Right lobe of liver (tissue), 6 donors: ENCODE measurements around the gene MYO1B. TPM values are rescaled to one million over a fixed set of nuclear protein-coding genes. Genes with fewer than 3 reads are reported as not detected.

ENCODE experiments used
- ATAC-seq, 4 donors: fragments of 200-7000 bp; cut with Tn5 transposase; one replicate each; pipeline ENCODE4 v1.9.1; 2020; ENCODE audit warnings: mild to moderate bottlenecking in 4 of 4, moderate library complexity in 4 of 4
- DNase-seq, 3 donors: peaks; one replicate each; pipeline ENCODE4 v3.0.0-alpha.2; 2020
- H3K27ac ChIP-seq, 3 donors: fragments of 200-600 bp; one replicate each; pipeline ENCODE4 v1.8.0; 2022
- H3K27me3 ChIP-seq, 2 donors: fragments of 200-600 bp; one replicate each; pipeline ENCODE4 v1.8.0; 2022
- H3K36me3 ChIP-seq, 4 donors: fragments of 200-600 bp; sonication (generic) in 1 of 4; one replicate each; pipeline versions ENCODE4 v1.5.1 to v1.8.0; 2017 to 2022; ENCODE audit warnings: control low read depth in 1 of 4
- H3K4me1 ChIP-seq, 4 donors: fragments of 200-600 bp; sonication (generic) in 1 of 4; one replicate each; pipeline versions ENCODE4 v1.5.1 to v1.8.0; 2017 to 2022; ENCODE audit warnings: control low read depth in 1 of 4
- H3K4me3 ChIP-seq, 3 donors: fragments of 200-600 bp; one replicate each; pipeline ENCODE4 v1.8.0; 2022
- H3K9me3 ChIP-seq, 4 donors: fragments of 200-600 bp; sonication (generic) in 1 of 4; one replicate each; pipeline versions ENCODE4 v1.5.1 to v1.8.0; 2017 to 2022; ENCODE audit warnings: control low read depth in 1 of 4
- CTCF ChIP-seq, 4 donors: fragments of 200-600 bp in 3 of 4; fragments of 450-650 bp in 1 of 4; IDR thresholded peaks; one replicate each; pipeline versions ENCODE4 v1.5.1 to v1.8.0; 2016 to 2022; ENCODE audit warnings: antibody characterized with exemption in 4 of 4, mild to moderate bottlenecking in 2 of 4
- POLR2A ChIP-seq: fragments of 450-650 bp; IDR thresholded peaks from one replicate; pipeline ENCODE4 v1.6.1; 2017; ENCODE audit warnings: antibody characterized with exemption, mild to moderate bottlenecking
- WGBS: methylation state at CpG from one replicate; pipeline ENCODE4 v1.1.6; 2018; ENCODE audit warnings: low coverage, low lambda C conversion rate; ENCODE audit not compliant: insufficient coverage; ENCODE audit errors: missing lambda C conversion rate; 5-methylcytosine and 5-hydroxymethylcytosine counted together
- intact Hi-C, 2 donors: fragments of 100-400 bp; cut with DNase I; formaldehyde crosslinking; loops; one replicate each; pipeline versions ENCODE4 v1.11.2 to v1.14.1; 2022
- total RNA-seq, 6 experiments: library from RNA; depleted of rRNA in 2 of 6; stranded (reverse); fragments of >200 nt in 2 of 6; fragmentation: NEBNext Ultra II Directional in 3 of 6; extraction: Animal tissue kit (Norgen Biotek cat#: 25700) in 3 of 6; gene quantifications; one replicate each; pipeline versions ENCODE4 v1.1.0 to v1.2.4, GENCODE V29; 2016 to 2023
- donor health status: DM: no; HTN: yes; CAD: no.
- donor health status: DM: no; HTN: no; CAD: no.
- donor health status: DM: no; HTN: no; CAD: no.
- donor health status: DM: no; HTN: yes; CAD: no.
- donor health status: DM: no; HTN: yes; CAD: no.

MYO1B gene
- total RNA-seq, 6 experiments from 2014 or later, result 171 to 273 (median 221) TPM

GRCh38 chr2:191402966-191403565 is 157.9 kb downstream of the MYO1B start:
- TF ChIP-seq CTCF (IDR thresholded peaks at IDR 0.05) (no peak), POLR2A (no peak)
- Histone ChIP-seq H3K36me3 (peaks cover 0 to 76% (median 20%) of the 10 kb centered on the region in 4 donors), H3K27ac (no peak overlapping the region), H3K9me3 (no peaks in the 10 kb centered on the region), H3K27me3 (no peaks in the 10 kb centered on the region), H3K4me1 (no peaks in the 10 kb centered on the region), H3K4me3 (no peak overlapping the region)
- intact Hi-C loops, result no loop called here
- no peak for ATAC-seq
- DNase-seq, result no peak
- 74% methylated on average over 3 of the region's 3 CpGs for WGBS

- Histone ChIP-seq H3K27ac (no peak overlapping the region), H3K27me3 (no peaks in the 10 kb centered on the region), H3K4me3 (no peak overlapping the region), H3K4me1 (no peaks in the 10 kb centered on the region), H3K36me3 (peaks cover 0 to 87% (median 28%) of the 10 kb centered on the region in 4 donors), H3K9me3 (no peaks in the 10 kb centered on the region)
- WGBS, result 54% methylated on average over 1 of the region's 1 CpG
- intact Hi-C loops, result no loop called here
- ATAC-seq (no peak), DNase-seq (no peak)
- no peak for TF ChIP-seq CTCF (IDR thresholded peaks at IDR 0.05)
- no peak for TF ChIP-seq POLR2A
These were observed 159.4 kb downstream of the MYO1B start for GRCh38 chr2:191404568-191404991.

GRCh38 chr2:191405546-191405945 is 160.3 kb downstream of the MYO1B start:
- H3K36me3 ChIP-seq, result peaks cover 0 to 87% (median 30%) of the 10 kb centered on the region in 4 donors
- no peak for DNase-seq
- H3K4me3 ChIP-seq, result no peak overlapping the region
- H3K4me1 ChIP-seq, result peaks cover 0 to 6% (median 0%) of the 10 kb centered on the region in 4 donors
- H3K27me3 ChIP-seq, result no peaks in the 10 kb centered on the region
- no peak for TF ChIP-seq POLR2A
- no peak for TF ChIP-seq CTCF (IDR thresholded peaks at IDR 0.05)
- intact Hi-C loops, result no loop called here
- 92% methylated on average over 1 of the region's 2 CpGs for WGBS
- no peak for ATAC-seq
- no peak overlapping the region for H3K27ac ChIP-seq
- H3K9me3 ChIP-seq, result no peaks in the 10 kb centered on the region

- intact Hi-C loops, result no loop called here
These were observed 165.6 kb downstream of the MYO1B start for GRCh38 chr2:191410646-191411436.

GRCh38 chr2:191411472-191411871 is 166.3 kb downstream of the MYO1B start:
- 40% methylated on average over 5 of the region's 5 CpGs for WGBS
- ATAC-seq, result peak in 3 of 4 donors; percentile 53 to 70 (median 59)
- TF ChIP-seq POLR2A, result no peak
- no peak for TF ChIP-seq CTCF (IDR thresholded peaks at IDR 0.05)
- no peak overlapping the region for H3K27ac ChIP-seq
- H3K9me3 ChIP-seq, result no peaks in the 10 kb centered on the region
- H3K4me1 ChIP-seq, result peaks cover 0 to 37% (median 4%) of the 10 kb centered on the region in 4 donors
- H3K36me3 ChIP-seq, result peaks cover 0 to 88% (median 48%) of the 10 kb centered on the region in 4 donors
- no peak overlapping the region for H3K4me3 ChIP-seq
- DNase-seq, result no peak
- no peaks in the 10 kb centered on the region for H3K27me3 ChIP-seq
- intact Hi-C loops, result no loop called here

More at GRCh38 chr2:191410646-191411436, 165.6 kb downstream of the MYO1B start:
- H3K4me1 ChIP-seq, result peaks cover 0 to 33% (median 3%) of the 10 kb centered on the region in 4 donors
- H3K4me3 ChIP-seq, result no peak overlapping the region
- H3K36me3 ChIP-seq, result peaks cover 0 to 87% (median 48%) of the 10 kb centered on the region in 4 donors
- WGBS, result 77% methylated on average over 6 of the region's 6 CpGs
- no peak overlapping the region for H3K27ac ChIP-seq
- no peak for TF ChIP-seq POLR2A
- no peaks in the 10 kb centered on the region for H3K27me3 ChIP-seq
- no peak for DNase-seq
- ATAC-seq, result no peak
- no peaks in the 10 kb centered on the region for H3K9me3 ChIP-seq
